Tibial artery (tissue), 4 donors: ENCODE data around the gene EIF5B.
A peak's percentile ranks its signal among the peaks of the same experiment; 100 is the strongest.

Source experiments
- DNase-seq, 2 donors: peaks; one replicate each; pipeline ENCODE4 v3.0.0-alpha.2; 2019
- H3K27ac ChIP-seq, 2 donors: fragments of 200-600 bp; sonication (generic) in 1 of 2; 1 replicate in 1 of 2; 2 replicates in 1 of 2; pipeline ENCODE4 v1.5.1; 2018 to 2019; ENCODE audit warnings: mild to moderate bottlenecking in 1 of 2
- H3K27me3 ChIP-seq, 2 donors: fragments of 200-600 bp; sonication (generic) in 1 of 2; one replicate each; pipeline versions ENCODE4 v1.5.1 to v1.6.0; 2016 to 2019
- H3K36me3 ChIP-seq, 3 donors: fragments of 200-600 bp; sonication (generic) in 2 of 3; one replicate each; pipeline ENCODE4 v1.5.1; 2016 to 2019; ENCODE audit warnings: mild to moderate bottlenecking in 2 of 3
- H3K4me1 ChIP-seq, 4 donors: fragments of 200-600 bp; sonication (generic) in 2 of 4; 1 replicate in 3 of 4; 2 replicates in 1 of 4; pipeline ENCODE4 v1.5.1; 2016 to 2019
- H3K4me3 ChIP-seq, 2 donors: fragments of 200-600 bp; sonication (generic) in 1 of 2; 1 replicate in 1 of 2; 2 replicates in 1 of 2; pipeline ENCODE4 v1.5.1; 2018 to 2019; ENCODE audit warnings: mild to moderate bottlenecking in 2 of 2
- H3K9me3 ChIP-seq, 3 donors: fragments of 200-600 bp; sonication (generic) in 1 of 3; one replicate each; pipeline ENCODE4 v1.5.1; 2016 to 2019
- CTCF ChIP-seq, 2 experiments: fragments of 200-600 bp in 1 of 2; fragments of 450-650 bp in 1 of 2; IDR thresholded peaks; one replicate each; pipeline ENCODE4 v1.5.1; 2017 to 2019; ENCODE audit warnings: antibody characterized with exemption in 2 of 2, mild to moderate bottlenecking in 1 of 2, moderate library complexity in 1 of 2
- intact Hi-C: fragments of 100-400 bp; cut with DNase I; formaldehyde crosslinking; loops from one replicate; pipeline ENCODE4 v1.15.0; 2023; ENCODE audit warnings: low total_unique reads

Gene EIF5B

GRCh38 chr2:99325384-99325783 lies 11.8 kb upstream of the EIF5B start:
- peaks cover 53 to 98% (median 89%) of the 10 kb centered on the region in 3 donors for H3K36me3 ChIP-seq
- TF ChIP-seq CTCF (IDR thresholded peaks at IDR 0.05): no peak
- no peak overlapping the region for H3K27ac ChIP-seq
- H3K4me1 ChIP-seq: no peaks in the 10 kb centered on the region
- H3K4me3 ChIP-seq: no peak overlapping the region
- no peaks in the 10 kb centered on the region for H3K27me3 ChIP-seq
- DNase-seq: no peak
- intact Hi-C loops: no loop called here
- H3K9me3 ChIP-seq: no peaks in the 10 kb centered on the region

- peaks cover 14 to 19% (median 15%) of the 10 kb centered on the region in 3 donors for H3K36me3 ChIP-seq
- TF ChIP-seq CTCF (IDR thresholded peaks at IDR 0.05): no peak
- DNase-seq: peak; percentile 98 to 99
- peak within 1 kb of the TSS; percentile 90 to 94 for H3K27ac ChIP-seq
- intact Hi-C loops: loop anchor here (2.0 to 10.0 kb wide), 2 partner anchors 151 to 155 kb away; partner anchors contain the start of genes MITD1, MRPL30 and REV1
- H3K27me3 ChIP-seq: no peaks in the 10 kb centered on the region
- H3K4me3 ChIP-seq: peak within 1 kb of the TSS; percentile 82 to 96
- H3K9me3 ChIP-seq: no peaks in the 10 kb centered on the region
- peaks cover 0 to 39% (median 28%) of the 10 kb centered on the region in 4 donors for H3K4me1 ChIP-seq
These were observed 1.0 kb upstream of the EIF5B start, which contains the start of gene TXNDC9 for GRCh38 chr2:99335911-99336803. Gene TXNDC9 (minus strand): TSS chr2:99336333. CDS start chr2:99333210, 3,123 bp downstream.

GRCh38 chr2:99336804-99337112 lies 431 bp upstream of the EIF5B start:
- H3K27me3 ChIP-seq: no peaks in the 10 kb centered on the region
- peak overlapping the region; percentile 90 to 94 for H3K27ac ChIP-seq
- DNase-seq: no peak
- H3K4me3 ChIP-seq: peak overlapping the region; percentile 82 to 96
- intact Hi-C loops: loop anchor here (2.0 to 10.0 kb wide), 2 partner anchors 152 to 154 kb away; partner anchors contain the start of genes MITD1, MRPL30 and REV1
- peaks cover 8 to 13% (median 9%) of the 10 kb centered on the region in 3 donors for H3K36me3 ChIP-seq
- H3K4me1 ChIP-seq: peaks cover 0 to 39% (median 28%) of the 10 kb centered on the region in 4 donors
- H3K9me3 ChIP-seq: no peaks in the 10 kb centered on the region
- no peak for TF ChIP-seq CTCF (IDR thresholded peaks at IDR 0.05)

GRCh38 chr2:99338029-99338585 lies 918 bp downstream of the EIF5B start:
- H3K4me3 ChIP-seq: peak overlapping the region; percentile 82 to 96
- DNase-seq: no peak
- H3K36me3 ChIP-seq: peaks cover 0 to under 1% (median 0%) of the 10 kb centered on the region in 3 donors
- peaks cover 0 to 39% (median 28%) of the 10 kb centered on the region in 4 donors for H3K4me1 ChIP-seq
- TF ChIP-seq CTCF (IDR thresholded peaks at IDR 0.05): no peak
- H3K27me3 ChIP-seq: no peaks in the 10 kb centered on the region
- H3K27ac ChIP-seq: peak overlapping the region; percentile 90 to 94
- intact Hi-C loops: loop anchor here (10.0 kb wide), 1 partner anchor 153 kb away; the partner anchor contains the start of genes MITD1 and MRPL30
- no peaks in the 10 kb centered on the region for H3K9me3 ChIP-seq

GRCh38 chr2:99340669-99341236 lies 3.6 kb downstream of the EIF5B start:
- intact Hi-C loops: no loop called here
- no peak for DNase-seq
- H3K27ac ChIP-seq: no peak overlapping the region
- TF ChIP-seq CTCF (IDR thresholded peaks at IDR 0.05): no peak
- H3K27me3 ChIP-seq: no peaks in the 10 kb centered on the region
- peaks cover 0 to 21% (median 11%) of the 10 kb centered on the region in 4 donors for H3K4me1 ChIP-seq
- H3K9me3 ChIP-seq: no peaks in the 10 kb centered on the region
- no peak overlapping the region for H3K4me3 ChIP-seq
- no peaks in the 10 kb centered on the region for H3K36me3 ChIP-seq
